Astrocyte of the spinal cord (primary cell): ENCODE results near the gene DDX54.
A peak's percentile ranks its signal among the peaks of the same experiment; 100 is the strongest.

Experiments used
- DNase-seq: peaks from one replicate; pipeline ENCODE4 v3.0.0; 2011; ENCODE audit warnings: low read depth, low spot score
- H3K4me3 ChIP-seq: 2 replicates; pipeline ENCODE4 v1.5.1; 2011; ENCODE audit warnings: low read depth, mild to moderate bottlenecking, low read length, moderate library complexity
- in situ Hi-C: cut with HindIII; loops from 2 replicates; pipeline ENCODE4 v1.10.0; 2017; ENCODE audit warnings: low sequenced_read_pairs
- TF ChIP-seq, protein P1 (sequence below): IDR thresholded peaks from 2 replicates; pipeline ENCODE4 v1.5.1; 2012; ENCODE audit warnings: low read depth, mild to moderate bottlenecking, low read length, inconsistent platforms

The DDX54 gene

GRCh38 chr12:113133036-113133435 lies 52.2 kb downstream of the DDX54 start:
- in situ Hi-C loops, result no loop called here
- no peak for DNase-seq
- no peak overlapping the region for H3K4me3 ChIP-seq
- TF ChIP-seq, protein P1, sequence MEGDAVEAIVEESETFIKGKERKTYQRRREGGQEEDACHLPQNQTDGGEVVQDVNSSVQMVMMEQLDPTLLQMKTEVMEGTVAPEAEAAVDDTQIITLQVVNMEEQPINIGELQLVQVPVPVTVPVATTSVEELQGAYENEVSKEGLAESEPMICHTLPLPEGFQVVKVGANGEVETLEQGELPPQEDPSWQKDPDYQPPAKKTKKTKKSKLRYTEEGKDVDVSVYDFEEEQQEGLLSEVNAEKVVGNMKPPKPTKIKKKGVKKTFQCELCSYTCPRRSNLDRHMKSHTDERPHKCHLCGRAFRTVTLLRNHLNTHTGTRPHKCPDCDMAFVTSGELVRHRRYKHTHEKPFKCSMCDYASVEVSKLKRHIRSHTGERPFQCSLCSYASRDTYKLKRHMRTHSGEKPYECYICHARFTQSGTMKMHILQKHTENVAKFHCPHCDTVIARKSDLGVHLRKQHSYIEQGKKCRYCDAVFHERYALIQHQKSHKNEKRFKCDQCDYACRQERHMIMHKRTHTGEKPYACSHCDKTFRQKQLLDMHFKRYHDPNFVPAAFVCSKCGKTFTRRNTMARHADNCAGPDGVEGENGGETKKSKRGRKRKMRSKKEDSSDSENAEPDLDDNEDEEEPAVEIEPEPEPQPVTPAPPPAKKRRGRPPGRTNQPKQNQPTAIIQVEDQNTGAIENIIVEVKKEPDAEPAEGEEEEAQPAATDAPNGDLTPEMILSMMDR, result no peak

- H3K4me3 ChIP-seq, result no peak overlapping the region
- no peak for DNase-seq
- in situ Hi-C loops, result no loop called here
- TF ChIP-seq, protein P1, result no peak
These were observed 53.7 kb downstream of the DDX54 start for GRCh38 chr12:113131556-113131955.

GRCh38 chr12:113130457-113131135 lies 54.7 kb downstream of the DDX54 start:
- TF ChIP-seq, protein P1, result peak; percentile 13
- no peak for DNase-seq
- in situ Hi-C loops, result no loop called here
- H3K4me3 ChIP-seq, result no peak overlapping the region

- TF ChIP-seq, protein P1, result no peak
- H3K4me3 ChIP-seq, result no peak overlapping the region
- DNase-seq, result no peak
- in situ Hi-C loops, result no loop called here
These were observed 55.4 kb downstream of the DDX54 start for GRCh38 chr12:113129664-113130456.

GRCh38 chr12:113128802-113129663 lies 56.2 kb downstream of the DDX54 start:
- in situ Hi-C loops, result no loop called here
- no peak overlapping the region for H3K4me3 ChIP-seq
- TF ChIP-seq, protein P1, result no peak
- DNase-seq, result no peak

- TF ChIP-seq, protein P1, result no peak
- no peak for DNase-seq
- in situ Hi-C loops, result no loop called here
- no peak overlapping the region for H3K4me3 ChIP-seq
These were observed 57.5 kb downstream of the DDX54 start for GRCh38 chr12:113127791-113128199.
